OCI-LY7 (cell line): ENCODE results near the gene KIAA1755. TPM values are rescaled to one million over a fixed set of nuclear protein-coding genes. Genes with fewer than 3 reads are reported as not detected.

Experiments
- BruUV-seq: library from RNA; stranded (reverse); fragments of 400-500 nt; replicated peaks from 2 replicates; lab custom pipeline; 2021; lab: Mats Ljungman, UMichigan
- CTCF ChIA-PET: fragments of 300-600 bp; sonication (Branson Sonifier 250); formaldehyde crosslinking; loops from one replicate; lab custom pipeline; 2022; ENCODE audit warnings: antibody characterized with exemption; ENCODE audit not compliant: unreplicated experiment; lab: Charles Lee
- POLR2A ChIA-PET: fragments of 300-600 bp; sonication (Branson Sonifier 250); formaldehyde crosslinking; loops from one replicate; lab custom pipeline; 2022; ENCODE audit warnings: antibody characterized with exemption; lab: Charles Lee
- DNase-seq: peaks from one replicate; pipeline ENCODE4 v3.0.0-alpha.2; 2015; ENCODE audit warnings: low spot score
- H2AFZ ChIP-seq: fragments of 200-600 bp; sonication (generic), shearing (Covaris generic); 2 replicates; pipeline ENCODE4 v1.6.1; 2014; ENCODE audit warnings: mild to moderate bottlenecking, antibody characterized with exemption, low read length, moderate library complexity
- H3K27ac ChIP-seq: fragments of 200-600 bp; sonication (generic); 2 replicates; pipeline ENCODE4 v1.5.1; 2014; ENCODE audit warnings: mixed run types, low read depth, mild to moderate bottlenecking, moderate library complexity, low read length, inconsistent platforms; ENCODE audit not compliant: poor library complexity, severe bottlenecking
- H3K36me3 ChIP-seq: fragments of 200-600 bp; sonication (generic); 2 replicates; pipeline ENCODE4 v1.6.1; 2014; ENCODE audit warnings: mild to moderate bottlenecking, antibody characterized with exemption, low read length, moderate library complexity, mixed read lengths; ENCODE audit not compliant: insufficient read depth
- H3K4me1 ChIP-seq: fragments of 200-600 bp; sonication (generic); 2 replicates; pipeline ENCODE4 v1.5.1; 2014; ENCODE audit warnings: mild to moderate bottlenecking, low read length; ENCODE audit not compliant: insufficient read depth, poor library complexity, severe bottlenecking
- H3K4me2 ChIP-seq: fragments of 200-600 bp; sonication (generic); 2 replicates; pipeline ENCODE4 v1.6.1; 2014; ENCODE audit warnings: mild to moderate bottlenecking, low read length
- H3K4me3 ChIP-seq: fragments of 200-600 bp; sonication (generic); 2 replicates; pipeline ENCODE4 v1.5.1; 2014; ENCODE audit warnings: mild to moderate bottlenecking, low read depth, low read length; ENCODE audit not compliant: poor library complexity, severe bottlenecking
- H3K79me2 ChIP-seq: fragments of 200-600 bp; sonication (generic); 2 replicates; pipeline ENCODE4 v1.6.1; 2016; ENCODE audit warnings: low read depth, mild to moderate bottlenecking, low read length, moderate library complexity, mixed read lengths; ENCODE audit not compliant: insufficient read depth
- H3K9me2 ChIP-seq: fragments of 200-600 bp; sonication (generic); 2 replicates; pipeline ENCODE4 v1.6.1; 2016; ENCODE audit warnings: mild to moderate bottlenecking, low read length, mixed read lengths; ENCODE audit not compliant: insufficient read depth
- H3K9me3 ChIP-seq: fragments of 200-600 bp; sonication (generic); 2 replicates; pipeline ENCODE4 v1.6.1; 2014; ENCODE audit warnings: mild to moderate bottlenecking, mixed run types, low read length, mixed read lengths
- H4K20me1 ChIP-seq: fragments of 200-600 bp; sonication (generic); 2 replicates; pipeline ENCODE4 v1.6.1; 2014; ENCODE audit warnings: mild to moderate bottlenecking, antibody characterized with exemption, low read length, moderate library complexity, mixed read lengths; ENCODE audit not compliant: insufficient read depth
- EZH2phosphoT487 ChIP-seq: fragments of 200-600 bp; sonication (generic); IDR thresholded peaks from 2 replicates; pipeline ENCODE4 v1.6.1; 2018; ENCODE audit warnings: low read depth, borderline replicate concordance, mild to moderate bottlenecking, mixed run types, antibody characterized with exemption, low read length, moderate library complexity, mixed read lengths
- intact Hi-C: fragments of 100-400 bp; cut with micrococcal nuclease; formaldehyde crosslinking; loops from one replicate; pipeline ENCODE4 v1.10.0; 2022; ENCODE audit not compliant: unreplicated experiment
- total RNA-seq, 2 experiments: library from RNA; depleted of rRNA in 1 of 2; stranded (reverse); fragments of >200 nt in 1 of 2; shearing (Covaris generic) in 1 of 2; gene quantifications; 2 replicates each; pipeline ENCODE4 v1.2.3, GENCODE V29; 2014 to 2022
- TF ChIP-seq, protein P1 (sequence below): fragments of 200-600 bp; sonication (generic); conservative IDR thresholded peaks from 2 replicates; pipeline ENCODE4 v1.5.1; 2014; ENCODE audit warnings: mild to moderate bottlenecking, antibody characterized with exemption, low read length, moderate library complexity, mixed read lengths

Gene KIAA1755
- total RNA-seq, 2 experiments from 2014 or later = not detected

DNA sequence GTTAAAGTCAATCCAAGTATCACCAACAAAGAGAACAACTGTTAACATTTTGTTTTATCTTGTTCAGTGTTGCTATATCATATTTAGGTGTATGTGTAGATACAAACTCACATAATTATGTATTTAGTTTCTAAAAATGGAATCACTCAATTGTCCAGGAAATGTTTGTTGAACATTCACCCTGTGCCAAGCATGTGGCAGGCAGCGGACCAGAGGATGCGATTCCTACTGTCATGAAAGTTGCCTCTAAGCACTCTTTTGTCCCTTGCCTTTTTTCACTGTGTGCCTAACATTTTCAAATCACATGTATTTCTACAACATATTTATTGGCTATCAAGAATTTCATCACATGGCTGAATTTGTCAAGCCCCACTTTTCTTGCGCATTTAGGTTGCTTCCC lies 78.6 kb downstream of the KIAA1755 start:
- BruUV-seq = no TSS peak
- intact Hi-C loops = no loop called here
- H3K9me2 ChIP-seq = no peaks in the 10 kb centered on the region
- POLR2A ChIA-PET = no interaction called here
- TF ChIP-seq, protein P1, sequence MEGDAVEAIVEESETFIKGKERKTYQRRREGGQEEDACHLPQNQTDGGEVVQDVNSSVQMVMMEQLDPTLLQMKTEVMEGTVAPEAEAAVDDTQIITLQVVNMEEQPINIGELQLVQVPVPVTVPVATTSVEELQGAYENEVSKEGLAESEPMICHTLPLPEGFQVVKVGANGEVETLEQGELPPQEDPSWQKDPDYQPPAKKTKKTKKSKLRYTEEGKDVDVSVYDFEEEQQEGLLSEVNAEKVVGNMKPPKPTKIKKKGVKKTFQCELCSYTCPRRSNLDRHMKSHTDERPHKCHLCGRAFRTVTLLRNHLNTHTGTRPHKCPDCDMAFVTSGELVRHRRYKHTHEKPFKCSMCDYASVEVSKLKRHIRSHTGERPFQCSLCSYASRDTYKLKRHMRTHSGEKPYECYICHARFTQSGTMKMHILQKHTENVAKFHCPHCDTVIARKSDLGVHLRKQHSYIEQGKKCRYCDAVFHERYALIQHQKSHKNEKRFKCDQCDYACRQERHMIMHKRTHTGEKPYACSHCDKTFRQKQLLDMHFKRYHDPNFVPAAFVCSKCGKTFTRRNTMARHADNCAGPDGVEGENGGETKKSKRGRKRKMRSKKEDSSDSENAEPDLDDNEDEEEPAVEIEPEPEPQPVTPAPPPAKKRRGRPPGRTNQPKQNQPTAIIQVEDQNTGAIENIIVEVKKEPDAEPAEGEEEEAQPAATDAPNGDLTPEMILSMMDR = no peak
- no peak for TF ChIP-seq EZH2phosphoT487
- H3K4me1 ChIP-seq = no peaks in the 10 kb centered on the region
- H3K9me3 ChIP-seq = no peaks in the 10 kb centered on the region
- no peak for DNase-seq
- H3K27ac ChIP-seq = no peak overlapping the region
- H4K20me1 ChIP-seq = no peaks in the 10 kb centered on the region
- no peaks in the 10 kb centered on the region for H3K36me3 ChIP-seq
- CTCF ChIA-PET = no interaction called here
- H2AFZ ChIP-seq = no peak overlapping the region
- H3K79me2 ChIP-seq = no peaks in the 10 kb centered on the region
- no peak overlapping the region for H3K4me2 ChIP-seq
- H3K4me3 ChIP-seq = no peak overlapping the region

DNA sequence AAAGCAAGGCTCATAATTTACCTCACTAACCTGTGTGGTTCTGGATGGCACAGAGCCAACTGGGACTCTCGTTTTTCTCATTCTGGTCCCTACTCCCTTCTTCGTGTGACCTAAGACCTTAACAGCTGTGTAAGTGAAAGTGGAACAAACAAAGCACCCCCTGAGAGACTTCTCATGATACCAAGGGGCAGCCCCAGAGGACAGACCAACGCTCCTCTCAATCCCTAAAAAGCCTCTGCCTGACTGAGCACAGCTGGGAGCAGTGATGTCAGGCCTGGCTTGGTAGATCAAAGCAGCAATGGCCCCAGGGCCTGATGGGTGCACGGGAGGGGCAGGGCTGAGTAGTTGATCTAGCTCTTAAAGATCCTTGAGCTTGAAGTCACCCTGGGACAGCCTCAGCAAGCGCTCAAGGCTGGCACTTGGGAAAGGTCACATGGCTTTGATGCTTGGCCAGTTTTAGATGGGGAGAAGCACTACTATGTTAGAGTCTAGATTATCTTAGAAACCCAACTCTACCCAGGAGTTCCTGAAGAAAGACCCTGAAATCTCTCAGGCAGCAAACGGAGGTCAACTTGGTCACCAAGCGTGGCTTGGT lies 79.2 kb downstream of the KIAA1755 start:
- Histone ChIP-seq H3K4me1 (no peaks in the 10 kb centered on the region), H3K9me3 (no peaks in the 10 kb centered on the region), H3K36me3 (no peaks in the 10 kb centered on the region), H3K79me2 (no peaks in the 10 kb centered on the region), H3K27ac (no peak overlapping the region), H4K20me1 (no peaks in the 10 kb centered on the region), H3K4me2 (no peak overlapping the region), H3K4me3 (no peak overlapping the region), H2AFZ (no peak overlapping the region), H3K9me2 (no peaks in the 10 kb centered on the region)
- BruUV-seq = no TSS peak
- TF ChIP-seq, protein P1 = no peak
- no peak for TF ChIP-seq EZH2phosphoT487
- no peak for DNase-seq
- CTCF ChIA-PET = no interaction called here
- POLR2A ChIA-PET = no interaction called here
- intact Hi-C loops = no loop called here

DNA sequence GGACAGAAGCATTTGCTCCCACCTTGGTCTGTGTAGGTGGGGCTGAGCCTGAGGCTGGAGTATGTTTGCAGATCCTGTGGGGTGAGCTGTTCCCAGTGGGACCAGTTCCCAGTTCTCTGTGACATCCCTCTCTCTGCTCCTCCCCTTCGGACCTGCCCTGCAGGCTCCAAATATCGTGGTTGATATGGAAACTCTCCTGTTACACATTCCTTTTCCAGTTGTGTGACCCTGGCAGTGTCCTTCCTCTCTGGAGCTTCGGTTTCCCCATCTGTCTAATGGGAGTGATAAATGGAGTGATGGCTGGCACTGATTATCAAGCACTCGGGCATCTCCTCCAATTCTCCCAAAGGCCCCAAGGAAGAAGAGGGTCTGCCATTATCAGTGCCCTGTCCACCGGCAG lies 79.8 kb downstream of the KIAA1755 start:
- intact Hi-C loops = no loop called here
- no peaks in the 10 kb centered on the region for H3K36me3 ChIP-seq
- CTCF ChIA-PET = no interaction called here
- no TSS peak for BruUV-seq
- H3K27ac ChIP-seq = no peak overlapping the region
- H3K4me1 ChIP-seq = no peaks in the 10 kb centered on the region
- no peak overlapping the region for H3K4me2 ChIP-seq
- no peak for DNase-seq
- POLR2A ChIA-PET = no interaction called here
- no peaks in the 10 kb centered on the region for H3K9me2 ChIP-seq
- H4K20me1 ChIP-seq = no peaks in the 10 kb centered on the region
- H3K79me2 ChIP-seq = no peaks in the 10 kb centered on the region
- no peak overlapping the region for H3K4me3 ChIP-seq
- H3K9me3 ChIP-seq = no peaks in the 10 kb centered on the region
- TF ChIP-seq, protein P1 = no peak
- no peak for TF ChIP-seq EZH2phosphoT487
- no peak overlapping the region for H2AFZ ChIP-seq
